Measurements from ENCODE around the gene TMEM259. TPM values are rescaled to one million over a fixed set of nuclear protein-coding genes. Genes with fewer than 3 reads are reported as not detected.

TMEM259 gene
- total RNA-seq, 4 donors from 2014 or later: 101 to 182 (median 146) TPM

- Histone ChIP-seq H3K27me3 (peaks cover 0 to 4% (median 0%) of the 10 kb centered on the region in 4 donors), H3K9me3 (peaks cover 0 to 11% (median 7%) of the 10 kb centered on the region in 3 donors), H3K4me3 (no peak overlapping the region), H3K4me1 (no peaks in the 10 kb centered on the region), H3K36me3 (peaks cover 10 to 34% (median 14%) of the 10 kb centered on the region in 3 donors), H3K27ac (no peak overlapping the region)
- DNase-seq: no peak
- intact Hi-C loops (cut with DNase I): loop anchor here (10.0 kb wide), 1 partner anchor 209 kb away; no protein-coding TSS in a partner anchor
- WGBS, 2 donors: 83 to 100% methylated on average over 1 to 8 of the region's 29 CpGs
- TF ChIP-seq POLR2A (IDR thresholded peaks at IDR 0.05) (no peak), CTCF (IDR thresholded peaks at IDR 0.05) (no peak)
Observed at GRCh38 chr19:973726-974563, 47.0 kb downstream of the TMEM259 start.

DNA sequence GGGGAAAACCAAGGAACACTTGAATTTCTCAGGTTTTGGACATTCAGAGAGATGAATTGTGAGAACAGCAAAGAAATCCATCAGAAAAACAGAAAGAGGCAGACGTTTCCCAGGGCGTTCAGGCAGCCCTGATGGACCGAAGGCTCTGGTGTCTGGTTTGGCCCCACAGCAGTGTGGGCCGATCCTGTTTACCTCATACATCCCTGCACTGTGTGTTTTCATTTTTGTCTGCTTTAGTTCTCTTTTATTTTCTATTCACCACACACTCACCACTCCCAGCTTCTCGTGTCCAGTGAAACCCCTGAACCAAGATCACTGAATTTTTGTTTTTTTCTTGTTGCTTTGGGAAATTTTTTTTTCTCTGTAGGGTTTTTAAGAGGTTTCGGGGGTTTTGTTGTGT is 48.6 kb downstream of the TMEM259 start:
- H3K4me3 ChIP-seq: no peak overlapping the region
- WGBS, 2 donors: 89 to 95% methylated on average over 6 of the region's 6 CpGs
- H3K9me3 ChIP-seq: peaks cover 0 to 11% (median 7%) of the 10 kb centered on the region in 3 donors
- TF ChIP-seq CTCF (IDR thresholded peaks at IDR 0.05) (no peak), POLR2A (IDR thresholded peaks at IDR 0.05) (no peak)
- no peak overlapping the region for H3K27ac ChIP-seq
- H3K4me1 ChIP-seq: no peaks in the 10 kb centered on the region
- peaks cover 10 to 48% (median 14%) of the 10 kb centered on the region in 3 donors for H3K36me3 ChIP-seq
- H3K27me3 ChIP-seq: peaks cover 0 to 4% (median 0%) of the 10 kb centered on the region in 4 donors
- intact Hi-C loops (cut with DNase I): loop anchor here (10.0 kb wide), 1 partner anchor 207 kb away; no protein-coding TSS in a partner anchor
- DNase-seq: no peak

GRCh38 chr19:971795-972194 is 49.1 kb downstream of the TMEM259 start:
- Histone ChIP-seq H3K27ac (no peak overlapping the region), H3K4me1 (no peaks in the 10 kb centered on the region), H3K36me3 (peaks cover 10 to 52% (median 14%) of the 10 kb centered on the region in 3 donors), H3K27me3 (peaks cover 0 to 3% (median 0%) of the 10 kb centered on the region in 4 donors), H3K4me3 (no peak overlapping the region), H3K9me3 (peaks cover 0 to 11% (median 7%) of the 10 kb centered on the region in 3 donors)
- intact Hi-C loops (cut with DNase I): loop anchor here (10.0 kb wide), 1 partner anchor 207 kb away; no protein-coding TSS in a partner anchor
- TF ChIP-seq CTCF (IDR thresholded peaks at IDR 0.05): no peak
- TF ChIP-seq POLR2A (IDR thresholded peaks at IDR 0.05): no peak
- no peak for DNase-seq
- 88 to 93% methylated on average over 13 to 19 of the region's 24 CpGs for WGBS, 2 donors

DNA sequence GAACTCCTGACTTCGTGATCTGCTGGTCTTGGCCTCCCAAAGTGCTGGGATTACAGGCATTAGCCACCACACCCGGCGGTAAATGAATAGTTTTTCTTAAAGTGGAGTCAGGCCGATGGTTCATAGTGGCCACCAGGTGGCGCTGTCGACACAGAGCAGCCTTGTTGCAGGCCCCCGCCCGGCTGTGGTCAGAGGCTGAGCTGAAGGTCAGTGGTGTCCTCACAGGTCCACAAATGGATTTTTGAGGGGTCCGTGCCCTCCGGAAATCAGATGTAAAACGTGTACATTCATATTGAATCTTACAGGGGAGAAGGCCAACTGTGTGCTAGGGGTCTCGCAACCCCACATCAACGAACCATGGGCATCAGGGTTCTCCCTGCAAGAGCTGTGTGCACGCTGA is 50.2 kb downstream of the TMEM259 start:
- no peak overlapping the region for H3K27ac ChIP-seq
- intact Hi-C loops (cut with DNase I): loop anchor here (10.0 kb wide), 1 partner anchor 206 kb away; no protein-coding TSS in a partner anchor
- TF ChIP-seq POLR2A (IDR thresholded peaks at IDR 0.05): no peak
- peak in 3 of 6 experiments; percentile 25 to 56 (median 30) for TF ChIP-seq CTCF (IDR thresholded peaks at IDR 0.05)
- H3K9me3 ChIP-seq: peaks cover 0 to 11% (median 7%) of the 10 kb centered on the region in 3 donors
- no peak overlapping the region for H3K4me3 ChIP-seq
- 91 to 100% methylated on average over 4 to 13 of the region's 14 CpGs for WGBS, 2 donors
- no peaks in the 10 kb centered on the region for H3K4me1 ChIP-seq
- DNase-seq: no peak
- H3K36me3 ChIP-seq: peaks cover 10 to 62% (median 14%) of the 10 kb centered on the region in 3 donors
- no peaks in the 10 kb centered on the region for H3K27me3 ChIP-seq

Data from esophagus squamous epithelium (tissue), 5 donors.